Kidney glomerular epithelial cell (primary cell): Measurements from ENCODE around the gene UCK2.
"Not testable (repeated sequence)": the region's sequence is repeated elsewhere in the genome, so short reads cannot be mapped to it uniquely, and the experiment has no call there.

Source experiments
- DNase-seq: peaks from one replicate; lab custom pipeline; 2025; lab: John Stamatoyannopoulos, UW

Gene UCK2

GRCh38 chr1:165827268-165828102, at the start of gene UCK2:
TSS of gene UCK2 (plus strand) at chr1:165827614. CDS start at chr1:165827834, 220 bp downstream.
- peak; percentile 48 for DNase-seq

GRCh38 chr1:165778197-165778596, 49.2 kb upstream of the UCK2 start:
- DNase-seq: not testable (repeated sequence)

GRCh38 chr1:165783519-165783918, 43.9 kb upstream of the UCK2 start:
- DNase-seq: not testable (repeated sequence)

- no peak for DNase-seq
Observed at GRCh38 chr1:165787741-165788140, 39.7 kb upstream of the UCK2 start.

- no peak for DNase-seq
Observed at GRCh38 chr1:165793951-165794350, 33.5 kb upstream of the UCK2 start.

GRCh38 chr1:165795894-165796293, 31.5 kb upstream of the UCK2 start:
- DNase-seq: no peak

- no peak for DNase-seq
Observed at GRCh38 chr1:165799387-165799786, 28.0 kb upstream of the UCK2 start.

DNA sequence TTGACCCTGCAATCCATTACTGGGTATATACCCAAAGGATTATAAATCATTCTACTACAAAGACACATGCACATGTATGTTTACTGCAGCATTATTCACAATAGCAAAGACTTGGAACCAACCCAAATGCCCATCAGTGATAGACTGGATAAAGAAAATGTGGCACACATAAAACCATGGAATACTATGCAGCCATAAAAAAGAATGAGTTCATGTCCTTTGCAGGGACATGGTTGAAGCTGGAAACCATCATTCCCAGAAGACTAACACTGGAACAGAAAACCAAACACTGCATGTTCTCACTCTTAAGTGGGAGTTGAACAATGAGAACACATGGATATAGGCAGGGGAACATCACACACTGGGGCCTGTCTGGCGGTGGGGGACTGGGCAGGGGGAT, 22.9 kb upstream of the UCK2 start:
- not testable (repeated sequence) for DNase-seq

DNA sequence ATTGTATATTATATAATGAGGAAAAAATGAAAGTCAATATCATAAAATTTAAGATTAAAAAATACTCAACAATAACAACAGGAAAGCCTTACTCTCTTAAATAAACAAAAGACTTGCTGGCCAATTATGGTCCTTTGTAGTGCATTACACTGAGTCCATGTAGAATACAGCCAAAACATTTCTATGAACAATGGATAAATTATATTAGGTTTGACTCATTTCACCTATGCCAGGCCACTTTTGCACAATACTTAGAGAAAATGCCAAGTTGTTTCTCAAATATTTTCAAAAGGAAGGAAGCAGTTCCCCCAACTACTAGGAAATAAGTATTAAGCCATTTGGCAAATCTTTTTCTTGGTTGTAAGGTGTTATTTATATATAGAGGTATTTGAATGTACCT, 19.8 kb upstream of the UCK2 start:
- no peak for DNase-seq

DNA sequence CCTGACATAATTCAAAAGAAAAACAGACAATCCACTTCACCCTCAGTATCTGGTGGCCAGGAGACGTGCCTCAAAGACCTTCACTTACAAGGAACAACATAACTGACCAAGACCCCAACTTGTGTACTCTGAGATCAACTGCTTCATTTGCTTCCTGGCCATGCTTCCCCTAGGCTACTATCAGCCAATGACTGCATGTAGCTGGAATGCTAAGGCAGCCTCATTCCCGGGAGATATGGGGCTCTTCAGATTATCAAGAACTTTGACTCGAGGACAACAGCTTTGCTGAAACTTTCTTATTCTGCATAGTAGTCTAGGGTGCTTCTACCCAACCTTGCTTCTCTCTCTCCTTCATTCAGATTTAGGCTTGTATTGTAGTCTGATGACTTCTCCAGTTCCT, 11.7 kb upstream of the UCK2 start:
- peak; percentile 15 for DNase-seq

DNA sequence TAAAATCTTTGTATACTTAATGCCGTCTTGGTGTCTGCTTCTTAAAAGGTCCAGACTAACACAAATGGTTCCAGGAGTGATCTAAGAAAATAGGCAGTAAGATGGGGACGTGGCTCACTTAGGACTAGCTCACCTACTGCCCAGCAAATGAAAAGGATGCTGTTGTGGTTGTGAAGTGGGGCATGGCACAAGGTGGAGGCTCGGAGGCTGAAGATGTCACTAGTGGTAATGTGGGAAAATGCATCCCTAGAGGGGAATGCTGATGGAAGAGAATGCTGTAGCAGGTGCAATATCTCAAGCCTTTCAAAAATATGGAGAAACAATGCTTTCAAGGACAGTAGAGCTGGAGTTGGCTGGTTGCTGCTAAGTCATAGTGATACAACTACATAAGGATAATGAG, 11.3 kb upstream of the UCK2 start:
- DNase-seq: no peak

DNA sequence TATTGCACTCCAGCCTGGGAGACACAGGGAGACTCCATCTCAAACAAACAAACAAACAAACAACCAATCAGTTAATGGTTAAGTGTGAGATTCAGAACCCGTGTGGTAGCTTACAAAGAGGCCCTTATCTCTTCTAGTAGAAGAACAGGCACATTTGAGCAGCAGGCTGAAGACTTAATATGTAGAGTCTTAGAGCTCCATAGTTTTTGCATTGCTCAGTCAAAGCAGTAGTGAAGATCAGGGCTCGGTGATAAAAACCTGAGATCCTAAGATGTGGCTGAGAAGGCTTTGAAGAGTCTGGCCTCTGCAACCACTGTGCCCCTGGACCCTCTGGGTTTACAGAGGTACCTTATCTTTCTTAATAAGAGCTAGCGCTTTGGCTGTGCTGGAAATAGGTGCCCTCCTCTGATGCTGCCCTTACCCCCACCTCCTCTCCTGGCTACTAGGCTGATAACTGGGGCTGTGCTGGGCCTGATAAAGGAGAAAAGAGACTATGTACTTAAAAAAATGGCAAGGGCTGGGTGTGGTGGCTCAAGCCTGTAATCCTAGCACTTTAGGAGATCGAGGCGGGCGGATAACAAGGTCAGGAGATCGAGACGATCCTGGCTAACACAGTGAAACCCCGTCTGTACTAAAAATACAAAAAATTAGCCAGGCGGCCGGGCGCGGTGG, 10.5 kb upstream of the UCK2 start:
- no peak for DNase-seq

DNA sequence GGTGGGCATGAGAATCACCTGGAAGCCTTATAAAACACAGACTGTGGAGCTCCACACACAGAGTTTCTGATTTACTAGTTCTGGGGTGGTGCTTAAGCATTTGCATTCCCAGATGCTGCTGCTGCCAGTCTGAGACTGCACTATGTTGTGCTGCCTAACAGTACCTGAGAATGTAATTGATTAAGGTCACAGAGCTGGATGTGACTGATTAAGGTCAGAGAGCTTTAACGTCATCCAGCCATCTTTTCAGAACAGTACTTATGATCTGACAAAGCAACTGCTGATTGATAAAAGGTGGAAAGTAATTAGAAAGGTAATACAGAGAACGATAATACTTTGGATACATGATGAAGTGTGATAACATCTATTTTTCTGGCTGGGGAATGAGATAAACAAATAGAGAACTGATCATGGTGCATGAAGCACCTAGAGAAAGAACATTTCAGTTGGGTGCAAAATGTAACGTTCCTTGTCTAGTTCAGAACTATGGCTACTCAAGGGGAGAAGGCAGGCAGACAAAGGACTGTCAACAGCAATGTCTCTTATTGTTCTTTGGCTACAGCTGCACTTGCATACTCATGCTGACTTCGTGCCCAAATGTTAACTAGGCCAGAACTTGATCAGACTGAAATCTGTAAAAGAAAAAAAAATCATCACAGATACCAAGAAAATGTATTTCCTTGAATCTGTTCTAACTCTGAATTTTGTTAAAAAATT, 3.7 kb upstream of the UCK2 start:
- DNase-seq: no peak

DNA sequence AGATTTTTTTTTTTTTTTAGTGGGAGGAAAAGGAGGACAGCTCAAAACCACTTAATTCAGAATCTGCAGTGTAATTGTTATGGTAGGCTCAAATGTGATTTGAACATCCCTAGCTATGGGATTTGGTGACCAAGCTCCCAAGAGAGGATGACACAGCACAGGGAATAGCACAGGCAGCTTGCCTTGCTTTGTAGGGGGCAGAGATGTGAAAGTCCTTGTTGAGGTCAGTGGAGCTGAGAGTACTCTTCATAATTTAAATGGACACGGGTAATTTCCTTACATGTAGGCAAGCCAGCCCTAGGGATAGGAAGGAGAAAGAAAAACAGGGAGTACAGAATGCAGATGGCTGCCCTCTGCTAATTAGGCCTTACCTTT, 3.2 kb upstream of the UCK2 start:
- no peak for DNase-seq

GRCh38 chr1:165826565-165827267, 698 bp upstream of the UCK2 start:
- DNase-seq: no peak

GRCh38 chr1:165828103-165828668, 772 bp downstream of the UCK2 start:
- DNase-seq: peak; percentile 49

GRCh38 chr1:165828669-165829329, 1.4 kb downstream of the UCK2 start:
- peak; percentile 73 for DNase-seq

DNA sequence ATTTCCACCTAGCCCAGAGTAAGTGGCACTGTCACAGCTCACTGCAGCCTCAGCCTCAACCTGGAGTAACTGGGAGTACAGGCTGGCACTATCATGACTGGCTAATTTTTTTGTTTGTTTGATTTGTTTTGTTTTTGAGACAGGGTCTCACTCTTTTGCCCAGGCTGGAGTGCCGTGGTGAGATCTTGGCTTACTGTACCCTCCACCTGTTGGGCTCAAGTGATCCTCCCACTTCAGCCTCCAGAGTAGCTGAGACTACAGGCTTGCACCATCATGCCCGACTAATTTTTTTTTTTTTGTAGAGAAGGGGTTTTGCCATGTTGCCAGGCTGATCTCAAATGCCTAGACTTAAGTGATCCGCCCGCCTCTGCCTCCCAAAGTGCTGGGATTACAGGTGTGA, 2.5 kb downstream of the UCK2 start:
- no peak for DNase-seq

DNA sequence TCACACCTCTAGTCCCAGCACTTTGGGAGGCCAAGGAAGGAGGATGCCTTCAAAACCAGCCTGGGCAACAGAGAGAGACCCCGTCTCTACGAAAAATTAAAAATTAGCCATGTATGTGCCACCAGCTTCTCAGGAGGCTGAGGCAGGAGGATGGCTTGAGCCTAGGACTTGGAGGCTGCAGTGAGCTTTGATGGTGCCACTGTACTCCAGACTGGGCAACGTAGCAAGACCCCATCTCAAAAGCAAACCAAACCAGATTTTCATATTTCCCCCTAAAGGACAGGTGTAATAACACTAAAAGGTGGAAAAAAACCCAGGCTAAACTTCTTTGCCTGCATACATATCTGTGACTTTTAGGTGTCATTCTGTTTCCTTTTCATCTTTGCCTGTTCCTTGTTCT, 3.7 kb downstream of the UCK2 start:
- no peak for DNase-seq

DNA sequence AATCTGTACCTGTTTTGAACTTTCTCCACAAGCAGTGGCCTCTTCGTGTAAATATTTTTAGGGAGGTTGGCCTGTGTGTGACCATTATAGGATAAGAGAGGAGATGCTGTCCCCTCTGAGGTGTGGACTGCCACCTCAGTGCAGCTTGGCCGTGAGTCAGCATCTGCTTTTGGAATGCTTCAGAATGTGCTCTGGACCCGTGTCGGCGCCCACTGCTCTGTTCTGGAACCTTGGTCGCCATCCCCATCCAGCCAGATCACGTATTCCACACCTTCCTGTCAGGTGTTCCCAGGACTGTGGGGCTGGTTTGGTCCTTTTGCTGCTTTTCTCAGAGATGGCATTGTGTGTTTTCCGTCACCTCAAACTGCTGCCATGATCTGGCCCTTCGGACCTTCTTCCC, 5.5 kb downstream of the UCK2 start:
- no peak for DNase-seq

DNA sequence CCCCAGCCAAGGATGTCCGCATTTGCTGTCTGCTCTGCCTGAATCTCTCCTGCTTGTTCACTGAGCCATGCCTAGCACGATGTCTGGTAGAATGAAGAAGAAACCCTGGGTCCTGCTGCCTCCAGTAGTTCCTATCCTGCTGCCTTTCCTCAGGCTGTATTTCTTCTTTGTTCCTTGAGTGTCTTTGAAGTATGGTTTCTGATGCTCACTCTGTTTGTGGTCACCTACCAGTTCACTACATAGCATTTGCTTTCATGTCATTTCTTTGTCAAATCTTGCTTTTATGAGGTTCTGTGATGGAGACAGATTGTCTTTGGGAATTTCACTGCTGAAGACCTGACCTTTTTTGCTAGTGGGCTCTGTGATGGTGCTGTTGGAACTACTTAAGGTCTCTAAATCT, 5.9 kb downstream of the UCK2 start:
- no peak for DNase-seq
